ENCODE data around the gene ZNF511. TPM values are rescaled to one million over a fixed set of nuclear protein-coding genes. Genes with fewer than 3 reads are reported as not detected.

The ZNF511 gene
- total RNA-seq, 1 donor from 2014 or later, result 51.9 TPM

GRCh38 chr10:133292919-133293809 lies 15.6 kb upstream of the ZNF511 start:
- H3K36me3 Mint-ChIP-seq, result peaks cover 13% of the 10 kb centered on the region
- no peak for TF ChIP-seq CTCF (conservative IDR thresholded peaks at IDR 0.05)

GRCh38 chr10:133293810-133294119 lies 14.9 kb upstream of the ZNF511 start:
- no peak for DNase-seq (ENCODE audit: extremely low spot score, unreplicated experiment)
- no peaks in the 10 kb centered on the region for H3K4me1 Mint-ChIP-seq (ENCODE audit: unreplicated experiment)
- H3K36me3 Mint-ChIP-seq, result peaks cover 11% of the 10 kb centered on the region
- no peaks in the 10 kb centered on the region for H3K9me3 Mint-ChIP-seq
- no peaks in the 10 kb centered on the region for H3K27me3 Mint-ChIP-seq
- TF ChIP-seq CTCF (conservative IDR thresholded peaks at IDR 0.05), result no peak
- H3K4me3 Mint-ChIP-seq, result no peak overlapping the region
- H3K27ac Mint-ChIP-seq, result no peak overlapping the region

More at GRCh38 chr10:133292919-133293809, 15.6 kb upstream of the ZNF511 start:
- Mint-ChIP-seq H3K4me3 (no peak overlapping the region), H3K27me3 (no peaks in the 10 kb centered on the region), H3K27ac (no peak overlapping the region), H3K9me3 (no peaks in the 10 kb centered on the region), H3K4me1 (ENCODE audit: unreplicated experiment) (no peaks in the 10 kb centered on the region)
- no peak for DNase-seq (ENCODE audit: extremely low spot score, unreplicated experiment)

GRCh38 chr10:133294189-133294588 lies 14.5 kb upstream of the ZNF511 start:
- Mint-ChIP-seq H3K4me1 (ENCODE audit: unreplicated experiment) (no peaks in the 10 kb centered on the region), H3K9me3 (no peaks in the 10 kb centered on the region), H3K27ac (no peak overlapping the region), H3K4me3 (no peak overlapping the region), H3K36me3 (peaks cover 7% of the 10 kb centered on the region), H3K27me3 (no peaks in the 10 kb centered on the region)
- TF ChIP-seq CTCF (conservative IDR thresholded peaks at IDR 0.05), result no peak
- no peak for DNase-seq (ENCODE audit: extremely low spot score, unreplicated experiment)

- H3K9me3 Mint-ChIP-seq, result no peaks in the 10 kb centered on the region
- no peak overlapping the region for H3K27ac Mint-ChIP-seq
- H3K27me3 Mint-ChIP-seq, result no peaks in the 10 kb centered on the region
- peaks cover 6% of the 10 kb centered on the region for H3K36me3 Mint-ChIP-seq
- H3K4me3 Mint-ChIP-seq, result no peak overlapping the region
- DNase-seq (ENCODE audit: extremely low spot score, unreplicated experiment), result no peak
- H3K4me1 Mint-ChIP-seq (ENCODE audit: unreplicated experiment), result no peaks in the 10 kb centered on the region
- TF ChIP-seq CTCF (conservative IDR thresholded peaks at IDR 0.05), result no peak
Observed at GRCh38 chr10:133295426-133296320, 13.0 kb upstream of the ZNF511 start.

DNA sequence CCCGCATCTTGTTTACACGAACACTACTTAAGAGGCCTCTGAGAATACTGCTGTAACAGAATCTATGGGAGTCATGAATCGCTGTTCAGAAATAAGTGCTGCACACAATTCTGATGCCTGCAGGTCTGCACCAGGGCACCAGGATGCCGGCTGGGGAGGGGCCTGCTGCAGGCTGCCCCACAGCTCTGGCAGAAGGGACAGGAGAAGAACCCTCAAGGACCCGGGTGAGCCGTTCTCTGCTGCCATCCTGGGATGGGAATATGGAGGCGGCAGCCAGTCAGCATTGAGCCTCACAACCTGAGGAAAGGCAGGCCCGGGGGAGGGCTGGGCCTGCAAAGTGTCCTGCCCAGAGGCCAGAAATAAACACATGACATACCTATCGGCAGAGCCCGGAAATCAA lies 11.2 kb upstream of the ZNF511 start:
- H3K9me3 Mint-ChIP-seq, result no peaks in the 10 kb centered on the region
- no peak for TF ChIP-seq CTCF (conservative IDR thresholded peaks at IDR 0.05)
- H3K27ac Mint-ChIP-seq, result no peak overlapping the region
- no peaks in the 10 kb centered on the region for H3K27me3 Mint-ChIP-seq
- no peak overlapping the region for H3K4me3 Mint-ChIP-seq
- no peaks in the 10 kb centered on the region for H3K4me1 Mint-ChIP-seq (ENCODE audit: unreplicated experiment)
- no peak for DNase-seq (ENCODE audit: extremely low spot score, unreplicated experiment)
- peaks cover 4% of the 10 kb centered on the region for H3K36me3 Mint-ChIP-seq

Measured in type B pancreatic cell (in vitro differentiated cells).